Measurements from ENCODE around the gene ZBTB42. TPM values are rescaled to one million over a fixed set of nuclear protein-coding genes. Genes with fewer than 3 reads are reported as not detected.

Gene ZBTB42
- total and polyA plus RNA-seq, 2 of the 4 experiments (the other 2 are of a cell fraction): 1.3 to 2.3 TPM

GRCh38 chr14:104782086-104782807, 18.7 kb upstream of the ZBTB42 start:
- POLR2A ChIA-PET (ENCODE audit: unreplicated experiment): no interaction called here

More at GRCh38 chr14:104782086-104782807, 18.7 kb upstream of the ZBTB42 start:
- Histone ChIP-seq H4K5ac (ENCODE audit: low read depth, low read length) (no peak overlapping the region), H4K91ac (ENCODE audit: insufficient read depth, low read depth, low read length) (no peak overlapping the region), H2AK9ac (replicated peaks; ENCODE audit: low read depth, low read length, poor library complexity) (no peak overlapping the region), H2BK15ac (ENCODE audit: low read depth, low read length) (no peak overlapping the region), H3K79me1 (ENCODE audit: low read depth in 1 of 2, low read length in 2 of 2) (peaks cover 8 to 42% of the 10 kb centered on the region in 2 experiments), H3K56ac (ENCODE audit: extremely low read depth, insufficient read depth, low read length) (no peak overlapping the region), H3K4me2 (ENCODE audit: low read depth, low read length) (no peak overlapping the region), H3K9ac (ENCODE audit: low read depth, low read length) (no peak overlapping the region), H3K4ac (ENCODE audit: low read depth, low read length) (no peak overlapping the region), H3K18ac (ENCODE audit: low read depth, low read length) (no peak overlapping the region), H4K8ac (ENCODE audit: low read depth in 2 of 2, low read length in 2 of 2) (no peak overlapping the region), H3K9me3 (ENCODE audit: control insufficient read depth, insufficient read depth, low read length) (no peaks in the 10 kb centered on the region), H2BK5ac (ENCODE audit: low read depth, low read length, poor library complexity, severe bottlenecking) (no peak overlapping the region), H3K23ac (ENCODE audit: low read depth, low read length) (no peak overlapping the region), H3K36me3 (ENCODE audit: control insufficient read depth, insufficient read depth, low read length) (peaks cover 24% of the 10 kb centered on the region), H2AFZ (replicated peaks; ENCODE audit: low read length, poor library complexity) (no peak overlapping the region), H3K4me1 (ENCODE audit: control insufficient read depth, insufficient read depth, low read length) (no peaks in the 10 kb centered on the region), H2BK20ac (ENCODE audit: low read depth, low read length) (no peak overlapping the region), H3K27ac (ENCODE audit: insufficient read depth, low read length) (no peak overlapping the region), H3K9me1 (ENCODE audit: insufficient read depth, low read length) (no peaks in the 10 kb centered on the region), H2BK120ac (ENCODE audit: low read depth, low read length) (no peak overlapping the region), H3K4me3 (ENCODE audit: insufficient read depth, low read depth, low read length) (no peak overlapping the region), H2AK5ac (ENCODE audit: low read depth, low read length) (no peak overlapping the region), H3K27me3 (ENCODE audit: control insufficient read depth, insufficient read depth, low read length) (no peaks in the 10 kb centered on the region), H4K20me1 (ENCODE audit: insufficient read depth, low read length) (peaks cover 66% of the 10 kb centered on the region), H3K14ac (replicated peaks; ENCODE audit: low read depth, low read length) (no peak overlapping the region)
- in situ Hi-C loops (cut with MboI; ENCODE audit: low sequenced_read_pairs): no loop called here
- no TSS peak for BruUV-seq (replicated peaks)
- CTCF ChIA-PET: interaction anchor here (2.4 kb wide), 1 partner anchor 14 kb away, joined by 6 read pairs; no protein-coding TSS in a partner anchor
- ATAC-seq (ENCODE audit: low read depth) (no peak), DNase-seq (no peak)
- dilution Hi-C loops (cut with HindIII; ENCODE audit: low sequenced_read_pairs, unreplicated experiment): no loop called here
- no peak for TF ChIP-seq CTCF (conservative IDR thresholded peaks at IDR 0.05; ENCODE audit: low read depth, low read length)
- no peak for TF ChIP-seq RFX5 (IDR thresholded peaks at IDR 0.05; ENCODE audit: low read depth, low read length)
- no peak for TF ChIP-seq CHD1 (IDR thresholded peaks at IDR 0.05; ENCODE audit: low read depth, low read length)
- TF ChIP-seq NFE2L2 (IDR thresholded peaks at IDR 0.05; ENCODE audit: low read depth, low read length): no peak
- TF ChIP-seq SMC3 (IDR thresholded peaks at IDR 0.05; ENCODE audit: low read depth, low read length): no peak
- no peak for TF ChIP-seq MXI1 (IDR thresholded peaks at IDR 0.05; ENCODE audit: borderline replicate concordance, low read depth, low read length)
- TF ChIP-seq RAD21 (IDR thresholded peaks at IDR 0.05; ENCODE audit: low read length): no peak
- no peak for TF ChIP-seq MAFK (IDR thresholded peaks at IDR 0.05; ENCODE audit: low read depth, low read length)
- no peak for TF ChIP-seq BHLHE40 (IDR thresholded peaks at IDR 0.05; ENCODE audit: low read depth, low read length)
- no peak for TF ChIP-seq ELK1 (IDR thresholded peaks at IDR 0.05; ENCODE audit: borderline replicate concordance, low read depth, low read length)
- no peak for TF ChIP-seq USF2 (IDR thresholded peaks at IDR 0.05; ENCODE audit: low read depth, low read length)
- intact Hi-C loops (cut with micrococcal nuclease): no loop called here
- 97% methylated on average over 5 of the region's 28 CpGs; no CpG with 5 or more reads in 1 of the 2 experiments for WGBS, 2 experiments (ENCODE audit: extremely low coverage in 2 of 2, insufficient read length in 1 of 2)
